ENCODE data around the gene SMARCA2.

- TF ChIP-seq CTCF (IDR thresholded peaks at IDR 0.05) (no peak), POLR2AphosphoS5 (IDR thresholded peaks at IDR 0.05) (no peak), POLR2A (IDR thresholded peaks at IDR 0.05) (no peak), EP300 (IDR thresholded peaks at IDR 0.05) (no peak)
These were observed 112.3 kb downstream of the SMARCA2 start for GRCh38 chr9:2127486-2127885.
